Endothelial cell (in vitro differentiated cells): ENCODE data around the gene E2F8. TPM values are rescaled to one million over a fixed set of nuclear protein-coding genes. Genes with fewer than 3 reads are reported as not detected.
A peak's percentile ranks its signal among the peaks of the same experiment; 100 is the strongest.

Source experiments
- DNase-seq: peaks from one replicate; pipeline ENCODE4 v3.0.0; 2021; ENCODE audit warnings: low spot score
- H3K27ac Mint-ChIP-seq: one replicate; pipeline ENCODE4 v1.8.0; 2021; ENCODE audit warnings: mixed read lengths, inconsistent platforms; ENCODE audit not compliant: unreplicated experiment
- H3K27me3 Mint-ChIP-seq: one replicate; pipeline ENCODE4 v1.8.0; 2021; ENCODE audit warnings: mild to moderate bottlenecking, moderate library complexity, mixed read lengths, inconsistent platforms; ENCODE audit not compliant: unreplicated experiment
- H3K36me3 Mint-ChIP-seq: one replicate; pipeline ENCODE4 v1.8.0; 2021; ENCODE audit warnings: mild to moderate bottlenecking, low read depth, mixed read lengths, inconsistent platforms; ENCODE audit not compliant: unreplicated experiment
- H3K4me1 Mint-ChIP-seq: one replicate; pipeline ENCODE4 v1.8.0; 2021; ENCODE audit warnings: mild to moderate bottlenecking, mixed read lengths, inconsistent platforms; ENCODE audit not compliant: unreplicated experiment
- H3K4me3 Mint-ChIP-seq: one replicate; pipeline ENCODE4 v1.8.0; 2021; ENCODE audit warnings: mild to moderate bottlenecking, mixed read lengths, inconsistent platforms; ENCODE audit not compliant: unreplicated experiment
- H3K9me3 Mint-ChIP-seq: one replicate; pipeline ENCODE4 v1.8.0; 2021; ENCODE audit warnings: mixed read lengths, inconsistent platforms; ENCODE audit not compliant: unreplicated experiment
- CTCF ChIP-seq: fragments of 200-600 bp; sonication (generic); IDR thresholded peaks from one replicate; pipeline ENCODE4 v1.5.0; 2021; ENCODE audit warnings: antibody characterized with exemption; ENCODE audit not compliant: unreplicated experiment
- total RNA-seq: library from RNA; stranded (reverse); fragmentation: NEBNext Ultra II Directional; extraction: Animal tissue kit (Norgen Biotek cat#: 25700); gene quantifications from one replicate; pipeline ENCODE4 v1.2.1, GENCODE V29; 2021; ENCODE audit not compliant: unreplicated experiment

Gene E2F8
- total RNA-seq, 1 donor from 2014 or later, result 0.92 TPM

DNA sequence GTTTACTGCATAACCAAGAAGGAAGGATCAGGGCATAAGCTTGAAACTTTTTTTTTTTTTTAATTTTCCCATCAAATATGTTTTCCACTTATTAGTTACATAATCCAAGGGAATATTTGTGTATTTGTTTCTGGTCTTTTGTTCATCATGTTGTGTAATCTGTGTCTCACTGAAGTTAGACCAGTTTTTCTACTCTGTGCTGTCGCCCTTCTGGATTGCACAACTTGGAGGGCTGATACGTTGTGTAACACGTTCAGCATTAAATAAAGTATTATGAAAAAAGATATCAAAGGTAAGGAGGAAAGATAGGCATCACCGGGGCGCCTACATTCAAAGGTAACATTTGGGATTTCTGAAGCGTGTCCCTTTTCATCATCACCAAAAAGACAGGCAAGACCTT, 3.3 kb upstream of the E2F8 start:
- no peaks in the 10 kb centered on the region for H3K36me3 Mint-ChIP-seq
- peaks cover 16% of the 10 kb centered on the region for H3K27me3 Mint-ChIP-seq
- H3K4me3 Mint-ChIP-seq, result no peak overlapping the region
- TF ChIP-seq CTCF, result no peak
- peaks cover 2% of the 10 kb centered on the region for H3K4me1 Mint-ChIP-seq
- H3K9me3 Mint-ChIP-seq, result no peaks in the 10 kb centered on the region
- no peak overlapping the region for H3K27ac Mint-ChIP-seq
- no peak for DNase-seq

GRCh38 chr11:19243613-19244012, 2.9 kb upstream of the E2F8 start:
- Mint-ChIP-seq H3K27me3 (peaks cover 16% of the 10 kb centered on the region), H3K36me3 (no peaks in the 10 kb centered on the region), H3K4me1 (peaks cover 2% of the 10 kb centered on the region), H3K9me3 (no peaks in the 10 kb centered on the region), H3K4me3 (no peak overlapping the region), H3K27ac (no peak overlapping the region)
- DNase-seq, result no peak
- no peak for TF ChIP-seq CTCF

DNA sequence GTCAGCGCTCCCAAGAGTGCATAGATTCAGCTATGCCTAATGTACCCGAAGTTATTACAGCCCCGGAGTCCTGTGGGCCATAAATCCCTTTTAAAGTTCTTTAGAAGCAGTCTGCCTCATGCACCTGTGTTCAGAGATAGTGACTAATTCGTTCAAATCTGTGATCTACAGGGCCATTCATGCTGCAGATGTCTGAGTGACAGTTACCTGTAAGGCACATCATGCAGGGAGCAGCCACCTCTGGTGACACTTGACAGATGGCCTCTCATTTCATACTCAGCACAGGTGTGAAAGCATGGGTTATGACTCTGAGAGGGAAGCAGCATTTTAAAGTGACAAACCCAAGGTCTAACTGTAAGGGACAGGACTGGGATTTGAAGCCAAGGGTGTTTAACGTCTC, 2.4 kb upstream of the E2F8 start:
- H3K27me3 Mint-ChIP-seq, result peaks cover 16% of the 10 kb centered on the region
- H3K4me1 Mint-ChIP-seq, result peaks cover 2% of the 10 kb centered on the region
- H3K9me3 Mint-ChIP-seq, result no peaks in the 10 kb centered on the region
- H3K27ac Mint-ChIP-seq, result no peak overlapping the region
- H3K4me3 Mint-ChIP-seq, result no peak overlapping the region
- no peaks in the 10 kb centered on the region for H3K36me3 Mint-ChIP-seq
- DNase-seq, result no peak
- TF ChIP-seq CTCF, result no peak

DNA sequence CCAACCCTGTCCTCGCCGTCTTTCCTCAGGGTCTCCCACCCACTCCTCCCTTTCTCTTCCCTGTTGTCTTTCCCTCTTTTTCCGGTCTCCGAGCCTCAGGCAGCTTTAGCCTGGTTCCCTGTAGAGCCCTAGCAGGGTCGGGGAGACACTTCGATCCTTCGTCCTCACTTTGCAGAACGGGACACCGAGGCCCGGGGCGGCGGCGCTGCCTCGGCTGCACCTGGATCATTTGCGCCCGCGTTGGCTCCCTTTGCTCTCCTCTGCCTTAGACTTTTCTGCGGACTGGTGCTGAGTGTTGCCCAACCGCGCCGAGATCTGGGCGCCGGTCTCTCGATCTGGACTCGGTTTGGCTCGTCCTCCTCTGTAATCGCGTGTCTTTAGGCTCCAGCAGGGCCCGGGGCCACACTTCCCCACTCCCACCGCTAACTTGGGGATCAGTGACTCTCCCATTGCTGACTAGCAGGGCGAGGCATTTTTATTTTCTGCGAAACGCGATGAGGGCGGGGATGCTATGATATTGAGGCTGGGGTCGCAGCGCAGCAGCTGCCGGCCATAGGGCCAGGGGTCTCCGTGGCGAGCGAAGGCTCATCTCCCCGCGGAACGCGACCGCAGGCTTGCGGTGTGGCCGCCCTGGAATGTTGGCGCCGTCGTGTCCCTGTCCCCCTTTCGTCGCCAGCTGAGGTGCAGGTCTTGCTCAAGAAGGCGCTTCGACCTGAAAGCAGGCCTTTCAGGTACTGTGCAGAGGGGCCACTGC, 1.6 kb upstream of the E2F8 start:
- peak; percentile 16 for DNase-seq
- Mint-ChIP-seq H3K4me3 (peak overlapping the region; percentile 86), H3K4me1 (peaks cover 2% of the 10 kb centered on the region), H3K36me3 (no peaks in the 10 kb centered on the region), H3K27ac (no peak overlapping the region), H3K9me3 (no peaks in the 10 kb centered on the region), H3K27me3 (peaks cover 17% of the 10 kb centered on the region)
- no peak for TF ChIP-seq CTCF
